Kidney epithelial cell (primary cell): ENCODE results near the gene PHF1. TPM values are rescaled to one million over a fixed set of nuclear protein-coding genes. Genes with fewer than 3 reads are reported as not detected.
"Not testable (repeated sequence)": the region's sequence is repeated elsewhere in the genome, so short reads cannot be mapped to it uniquely, and the experiment has no call there.

Experiments
- DNase-seq: peaks from one replicate; pipeline ENCODE4 v3.0.0-alpha.2; 2010; ENCODE audit warnings: low read depth
- H3K27me3 ChIP-seq: 2 replicates; pipeline ENCODE4 v1.6.0; 2011; ENCODE audit warnings: low read length; ENCODE audit not compliant: control insufficient read depth, insufficient read depth
- H3K36me3 ChIP-seq: 2 replicates; pipeline ENCODE4 v1.5.1; 2011; ENCODE audit warnings: low read length; ENCODE audit not compliant: control insufficient read depth, insufficient read depth
- H3K4me3 ChIP-seq: 2 replicates; pipeline ENCODE4 v1.5.1; 2011; ENCODE audit warnings: low read depth, mild to moderate bottlenecking, control low read depth, low read length
- total RNA-seq: library from RNA; depleted of rRNA; stranded (reverse); fragments of >200 nt; gene quantifications from 2 replicates; pipeline ENCODE4 v1.2.3, GENCODE V29; 2015
- TF ChIP-seq, protein P1 (sequence below): IDR thresholded peaks from 2 replicates; pipeline ENCODE4 v1.5.1; 2011; ENCODE audit warnings: mild to moderate bottlenecking, moderate library complexity, low read length, control low read depth, inconsistent platforms; ENCODE audit not compliant: insufficient read depth, poor library complexity, severe bottlenecking

Gene PHF1
- 27.9 and 28.0 TPM in 2 replicates for total RNA-seq

DNA sequence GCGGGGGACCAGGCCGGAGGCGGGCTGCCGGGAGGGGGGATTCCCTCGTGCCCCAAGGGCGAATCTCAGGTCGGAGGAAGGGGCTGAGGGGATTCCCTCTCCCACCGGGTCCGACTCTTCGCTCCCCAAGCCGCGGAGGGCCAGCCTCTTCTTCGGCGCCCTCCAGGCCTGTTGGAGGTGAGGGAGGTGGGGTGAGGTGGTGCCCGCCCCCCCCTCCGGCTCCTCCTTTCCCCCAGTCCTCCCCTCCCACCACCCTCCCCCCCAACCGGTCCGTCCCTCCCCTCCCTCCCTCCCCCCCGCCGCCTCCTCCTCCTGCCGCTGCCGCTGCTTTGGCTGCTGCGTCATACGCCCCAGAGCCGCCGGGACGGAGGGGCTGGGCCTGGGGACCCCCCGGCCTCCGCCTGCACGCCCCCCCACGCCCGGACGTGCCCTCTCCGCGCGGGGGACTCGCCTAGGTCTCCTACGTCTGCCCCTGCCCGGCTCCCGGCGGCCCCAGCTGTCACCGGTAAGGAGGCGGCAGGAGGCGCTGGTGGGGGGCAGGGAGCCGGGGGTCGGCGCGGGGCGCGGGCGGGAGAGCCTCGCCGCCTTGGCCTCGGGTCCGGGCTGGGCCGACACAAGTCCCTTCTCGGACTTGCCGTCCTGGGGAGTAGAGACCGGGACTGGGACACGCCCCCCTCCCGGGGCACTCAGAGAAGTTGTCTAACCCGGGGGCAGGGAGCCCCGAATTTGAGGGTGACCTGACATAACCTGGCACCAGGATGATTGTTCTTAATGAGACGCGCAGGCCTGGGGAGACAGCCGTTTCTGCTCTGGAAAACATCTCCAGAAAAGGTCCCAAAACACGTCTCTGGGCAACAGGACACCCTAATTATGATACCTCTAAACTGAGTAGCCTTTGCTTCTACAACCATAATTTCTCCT lies at the start of gene PHF1:
Gene PHF1, plus strand, starts transcription at position 304 of the 921 bp plus-strand sequence. CDS start 1,250 bp downstream, outside the sequence.
- DNase-seq, result no peak
- peak within 1 kb of the TSS; percentile 51 for H3K4me3 ChIP-seq
- peaks cover 5% of the 10 kb centered on the region for H3K36me3 ChIP-seq
- H3K27me3 ChIP-seq, result no peaks in the 10 kb centered on the region
- TF ChIP-seq, protein P1, sequence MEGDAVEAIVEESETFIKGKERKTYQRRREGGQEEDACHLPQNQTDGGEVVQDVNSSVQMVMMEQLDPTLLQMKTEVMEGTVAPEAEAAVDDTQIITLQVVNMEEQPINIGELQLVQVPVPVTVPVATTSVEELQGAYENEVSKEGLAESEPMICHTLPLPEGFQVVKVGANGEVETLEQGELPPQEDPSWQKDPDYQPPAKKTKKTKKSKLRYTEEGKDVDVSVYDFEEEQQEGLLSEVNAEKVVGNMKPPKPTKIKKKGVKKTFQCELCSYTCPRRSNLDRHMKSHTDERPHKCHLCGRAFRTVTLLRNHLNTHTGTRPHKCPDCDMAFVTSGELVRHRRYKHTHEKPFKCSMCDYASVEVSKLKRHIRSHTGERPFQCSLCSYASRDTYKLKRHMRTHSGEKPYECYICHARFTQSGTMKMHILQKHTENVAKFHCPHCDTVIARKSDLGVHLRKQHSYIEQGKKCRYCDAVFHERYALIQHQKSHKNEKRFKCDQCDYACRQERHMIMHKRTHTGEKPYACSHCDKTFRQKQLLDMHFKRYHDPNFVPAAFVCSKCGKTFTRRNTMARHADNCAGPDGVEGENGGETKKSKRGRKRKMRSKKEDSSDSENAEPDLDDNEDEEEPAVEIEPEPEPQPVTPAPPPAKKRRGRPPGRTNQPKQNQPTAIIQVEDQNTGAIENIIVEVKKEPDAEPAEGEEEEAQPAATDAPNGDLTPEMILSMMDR, result no peak

- not testable (repeated sequence) for H3K27me3 ChIP-seq, DNase-seq, H3K4me3 ChIP-seq, H3K36me3 ChIP-seq
These were observed 47.3 kb upstream of the PHF1 start for GRCh38 chr6:33363486-33363885.

- H3K4me3 ChIP-seq, H3K27me3 ChIP-seq, H3K36me3 ChIP-seq: not testable (repeated sequence)
- DNase-seq, result peak; percentile 57
These were observed 46.2 kb upstream of the PHF1 start for GRCh38 chr6:33364475-33365205.

- not testable (repeated sequence) for H3K4me3 ChIP-seq, DNase-seq, H3K27me3 ChIP-seq, H3K36me3 ChIP-seq
These were observed 45.4 kb upstream of the PHF1 start for GRCh38 chr6:33365206-33365971.

DNA sequence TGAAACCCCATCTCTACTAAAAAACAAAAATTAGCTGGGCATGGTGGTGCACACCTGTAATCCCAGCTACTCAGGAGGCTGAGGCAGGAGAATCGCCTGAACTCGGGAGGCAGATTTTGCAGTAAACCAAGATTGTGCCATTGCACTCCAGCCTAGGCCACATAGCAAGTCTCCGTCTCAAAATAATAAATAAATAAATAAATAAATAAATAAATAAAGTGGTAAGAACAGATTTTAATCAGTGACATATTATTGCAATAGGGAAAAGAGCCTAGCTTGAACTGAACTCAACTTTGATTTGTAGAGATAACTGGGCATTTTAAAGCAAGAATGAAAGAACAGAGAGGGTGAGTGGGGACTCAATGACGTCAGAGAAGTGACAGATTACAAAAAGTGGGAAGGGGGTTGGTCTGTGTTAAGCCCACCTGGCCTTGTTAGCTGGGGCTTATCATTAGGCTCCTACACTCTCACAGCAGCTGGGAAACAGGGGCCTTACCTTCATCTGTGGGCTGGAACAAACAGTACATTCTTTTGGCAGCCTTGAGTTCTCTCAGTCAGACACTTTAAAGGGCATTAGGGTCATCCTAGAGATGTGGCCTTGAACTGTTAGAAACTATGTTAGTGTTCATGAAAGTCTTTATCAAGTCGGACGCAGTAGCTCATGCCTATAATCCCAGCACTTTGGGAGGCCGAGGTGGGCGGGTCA lies 43.7 kb upstream of the PHF1 start:
- no peaks in the 10 kb centered on the region for H3K36me3 ChIP-seq
- TF ChIP-seq, protein P1, result no peak
- H3K4me3 ChIP-seq, result no peak overlapping the region
- no peak for DNase-seq
- no peaks in the 10 kb centered on the region for H3K27me3 ChIP-seq

GRCh38 chr6:33367715-33368025 lies 43.1 kb upstream of the PHF1 start:
- H3K36me3 ChIP-seq, H3K4me3 ChIP-seq, DNase-seq, H3K27me3 ChIP-seq: not testable (repeated sequence)

DNA sequence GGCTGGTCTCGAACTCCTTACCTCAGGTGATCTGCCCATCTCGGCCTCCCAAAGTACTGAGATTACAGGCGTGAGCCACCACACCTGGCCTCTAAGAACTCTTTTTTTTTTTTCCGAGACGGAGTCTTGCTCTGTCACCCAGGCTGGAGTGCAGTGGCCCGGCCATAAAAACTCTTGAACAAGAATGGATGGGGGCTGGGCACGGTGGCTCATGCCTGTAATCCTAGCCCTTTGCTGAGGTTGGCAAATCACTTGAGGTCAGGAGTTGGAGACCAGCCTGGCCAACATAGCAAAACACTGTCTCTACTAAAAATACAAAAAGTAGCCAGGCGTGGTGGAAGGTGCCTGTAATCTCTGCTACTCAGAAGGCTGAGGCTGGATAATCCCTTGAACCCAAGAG lies 38.9 kb upstream of the PHF1 start:
- not testable (repeated sequence) for H3K4me3 ChIP-seq, H3K27me3 ChIP-seq, H3K36me3 ChIP-seq, DNase-seq

- TF ChIP-seq, protein P1, result no peak
- Histone ChIP-seq H3K4me3 (no peak overlapping the region), H3K27me3 (no peaks in the 10 kb centered on the region), H3K36me3 (no peaks in the 10 kb centered on the region)
- no peak for DNase-seq
These were observed 38.2 kb upstream of the PHF1 start for GRCh38 chr6:33372526-33373123.
